ENCODE results near the gene POFUT1.
"Not testable (repeated sequence)": the region's sequence is repeated elsewhere in the genome, so short reads cannot be mapped to it uniquely, and the experiment has no call there.

Gene POFUT1

DNA sequence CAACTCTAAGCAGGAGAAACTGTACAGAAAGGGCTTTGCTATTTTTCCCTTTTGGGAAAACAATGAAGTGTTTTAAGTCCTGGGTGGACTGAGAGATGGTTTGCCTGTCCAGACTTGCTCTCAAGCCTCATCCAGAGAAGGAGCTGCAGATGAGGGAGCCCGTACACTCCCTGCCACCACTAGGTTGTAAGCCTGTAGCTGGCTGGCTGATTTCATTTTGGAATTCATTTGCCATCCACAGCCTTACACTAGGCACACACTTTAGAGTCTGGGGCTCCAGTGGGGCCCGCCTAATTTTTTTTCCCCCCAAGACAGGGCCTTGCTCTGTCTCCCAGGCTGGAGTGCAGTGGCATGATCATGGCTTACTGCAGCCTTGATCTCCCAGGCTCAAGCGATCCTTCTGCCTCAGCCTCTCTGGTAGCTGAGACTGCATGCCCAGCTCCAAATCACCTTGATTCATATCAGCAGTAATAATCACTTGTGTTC lies 28.4 kb downstream of the POFUT1 start:
- no peak for DNase-seq (ENCODE audit: low spot score)

DNA sequence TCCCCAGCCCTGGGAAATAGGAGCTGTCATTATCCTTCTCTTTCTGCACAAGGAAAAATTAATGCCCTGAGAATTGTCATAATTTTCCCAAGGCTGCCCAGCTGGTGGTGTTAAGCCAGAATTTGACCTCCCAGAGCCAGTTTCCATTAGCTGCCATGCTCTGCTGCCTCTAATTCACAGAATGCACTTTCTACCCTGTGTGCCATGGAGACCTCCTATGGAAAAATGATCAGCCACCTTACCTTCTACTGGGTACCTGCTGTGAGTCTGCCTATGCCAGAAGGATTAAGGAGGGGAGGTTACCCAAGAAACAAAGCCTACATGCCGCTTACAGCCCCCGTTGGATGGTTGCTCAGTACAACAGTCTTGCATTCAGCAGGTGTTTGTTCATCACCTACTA lies 29.1 kb downstream of the POFUT1 start:
- no peak for DNase-seq (ENCODE audit: low spot score)

DNA sequence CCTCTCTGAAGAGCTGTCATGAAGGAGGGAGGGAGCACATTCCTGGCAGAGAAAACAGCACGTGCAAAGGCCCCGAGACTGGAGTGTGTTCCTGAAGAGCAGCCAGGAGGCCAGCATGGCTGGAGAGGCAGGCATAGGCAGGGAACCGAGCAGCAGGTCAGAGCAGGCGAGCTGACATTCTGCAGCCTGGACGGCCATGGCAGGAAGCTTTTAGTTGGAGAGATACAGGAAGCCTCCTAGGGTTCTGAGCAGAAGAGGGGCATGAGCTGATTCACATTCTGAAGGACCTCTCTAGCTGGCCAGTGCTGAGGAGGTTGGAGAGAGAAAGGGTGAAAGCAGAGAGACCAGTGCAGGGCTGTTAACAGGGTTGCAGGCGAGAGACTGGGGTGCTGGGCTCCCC lies 29.7 kb downstream of the POFUT1 start:
- DNase-seq (ENCODE audit: low spot score) = no peak

DNA sequence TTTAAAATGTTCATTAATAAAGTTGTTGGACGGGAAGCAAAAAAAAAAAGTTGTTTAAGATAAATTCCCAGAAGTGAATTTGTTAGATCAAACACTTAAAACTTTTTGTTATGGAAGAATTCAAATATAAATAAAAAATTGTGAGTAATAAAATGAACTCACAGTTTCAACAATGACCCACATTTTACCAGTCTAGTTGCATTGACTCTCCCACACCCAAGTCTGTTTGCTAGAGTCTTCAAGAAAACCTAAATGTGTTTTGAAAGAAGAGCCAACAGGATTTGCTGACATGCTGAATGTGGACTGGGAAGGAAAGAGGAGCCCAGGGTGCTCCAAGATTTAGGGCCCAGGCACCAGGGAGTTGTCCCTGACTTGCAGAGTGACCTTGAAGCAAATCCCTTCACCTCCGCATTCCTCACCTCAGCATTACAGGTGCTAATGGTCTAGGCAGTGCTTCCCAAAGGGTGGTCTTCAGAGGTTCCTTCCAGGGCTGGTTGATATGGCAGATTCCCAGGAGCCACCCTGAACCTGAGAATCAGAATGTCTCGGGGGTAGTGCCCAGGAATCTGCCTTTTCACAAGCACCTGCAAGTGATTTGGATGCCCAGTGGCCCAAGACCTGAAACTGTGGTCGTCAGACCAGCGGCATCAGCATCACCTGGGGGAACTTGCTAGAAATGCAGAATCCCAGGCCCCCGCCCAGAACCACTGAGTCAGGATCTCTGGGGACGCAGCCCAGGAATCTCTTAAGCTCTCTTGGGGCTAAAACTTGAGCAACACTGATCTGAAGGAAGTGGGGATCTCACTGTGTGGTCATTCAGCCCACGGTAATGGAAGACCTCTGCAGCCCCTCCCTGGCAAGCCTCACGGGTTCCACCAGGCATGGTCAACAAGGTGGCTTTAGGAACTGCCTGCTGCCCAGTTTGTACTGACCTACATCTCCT lies 31.1 kb downstream of the POFUT1 start:
- no peak for DNase-seq (ENCODE audit: low spot score)

DNA sequence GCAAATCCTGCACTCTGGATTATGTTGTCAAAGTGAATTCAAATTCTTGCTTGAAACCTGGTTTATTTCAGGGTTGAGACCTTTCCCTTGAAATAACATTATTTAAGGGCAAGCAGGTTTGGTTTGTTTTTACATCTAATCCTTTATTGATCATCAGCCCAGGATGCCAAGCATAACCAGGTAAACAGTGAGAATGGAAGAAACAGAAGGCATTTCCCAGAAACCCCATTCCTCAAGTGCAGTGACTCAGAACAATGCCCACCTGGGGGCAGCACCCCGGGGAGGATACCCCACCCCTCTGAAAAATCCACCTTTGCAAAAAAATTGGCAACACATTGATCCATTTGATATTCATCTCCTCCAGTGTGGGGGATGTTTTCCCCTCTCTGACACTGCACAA lies 32.5 kb downstream of the POFUT1 start:
- DNase-seq (ENCODE audit: low spot score) = no peak

DNA sequence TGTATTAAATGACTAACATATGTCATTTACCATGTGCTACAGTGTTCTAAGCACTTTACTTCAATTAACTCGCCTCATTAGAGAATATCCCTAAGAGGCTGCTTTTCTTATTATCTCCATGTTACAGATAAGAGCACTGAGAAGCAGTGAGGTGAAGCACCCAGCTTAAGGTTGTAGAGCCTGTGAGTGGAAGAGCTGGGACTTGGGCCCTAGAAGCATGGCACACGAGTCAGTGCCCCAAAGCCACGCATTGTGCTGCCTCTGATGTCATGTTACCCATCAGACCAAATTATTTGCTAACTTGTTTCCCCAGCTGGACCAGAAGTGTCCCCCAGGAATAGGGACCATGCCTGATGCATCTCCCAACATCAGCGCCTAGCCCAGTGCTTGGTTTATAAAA lies 34.1 kb downstream of the POFUT1 start:
- no peak for DNase-seq (ENCODE audit: low spot score)

DNA sequence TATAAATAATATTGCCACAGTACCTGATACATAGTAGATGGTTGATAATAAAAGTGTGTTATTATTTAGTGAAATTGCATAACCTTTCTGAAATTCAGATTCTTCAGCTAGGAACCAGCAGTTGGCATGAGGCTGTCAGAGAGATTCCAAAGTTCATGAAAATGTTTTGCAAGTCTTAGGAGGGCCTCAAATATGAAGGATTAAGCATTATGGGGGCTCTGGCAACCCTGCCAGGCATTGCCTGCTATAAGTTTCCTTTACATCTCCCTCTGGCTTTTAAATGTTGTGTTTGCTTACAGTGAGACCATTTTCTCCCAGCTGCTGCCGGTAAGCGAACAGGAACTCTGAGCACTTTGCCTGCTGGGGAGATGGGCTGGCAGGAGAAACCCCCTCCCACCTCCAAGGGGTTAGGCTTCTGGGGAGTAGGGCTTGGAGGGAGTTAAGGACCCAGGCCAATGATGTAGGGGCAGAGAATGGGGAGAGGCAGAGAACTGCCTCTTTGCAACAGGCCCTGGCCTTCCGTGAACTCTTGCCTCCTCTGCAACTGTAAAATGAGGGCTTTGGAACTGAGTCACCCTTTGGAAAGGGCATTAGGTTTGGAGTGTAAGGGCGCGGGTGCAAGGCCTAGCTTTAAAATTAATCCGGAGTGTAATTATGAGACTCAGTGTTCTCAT lies 36.6 kb downstream of the POFUT1 start:
- no peak for DNase-seq (ENCODE audit: low spot score)

DNA sequence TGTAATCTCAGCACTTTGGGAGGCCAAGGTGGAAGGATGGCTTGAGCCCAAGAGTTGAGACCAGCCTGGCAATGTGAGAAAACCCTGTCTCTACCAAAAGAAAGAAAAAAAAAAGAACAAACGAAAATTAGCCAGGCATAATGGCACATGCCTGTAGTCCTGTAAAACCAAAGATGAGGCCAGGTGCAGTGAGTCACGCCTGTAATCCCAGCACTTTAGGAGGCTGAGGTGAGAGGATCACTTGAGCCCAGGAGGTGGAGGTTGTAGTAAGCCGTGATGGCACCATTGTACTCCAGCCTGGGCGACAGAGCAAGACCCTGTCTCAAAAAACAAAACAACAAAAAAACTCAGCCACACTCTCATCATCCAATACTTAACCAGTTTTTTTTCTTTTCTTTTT lies 37.3 kb downstream of the POFUT1 start:
- DNase-seq (ENCODE audit: low spot score) = no peak

DNA sequence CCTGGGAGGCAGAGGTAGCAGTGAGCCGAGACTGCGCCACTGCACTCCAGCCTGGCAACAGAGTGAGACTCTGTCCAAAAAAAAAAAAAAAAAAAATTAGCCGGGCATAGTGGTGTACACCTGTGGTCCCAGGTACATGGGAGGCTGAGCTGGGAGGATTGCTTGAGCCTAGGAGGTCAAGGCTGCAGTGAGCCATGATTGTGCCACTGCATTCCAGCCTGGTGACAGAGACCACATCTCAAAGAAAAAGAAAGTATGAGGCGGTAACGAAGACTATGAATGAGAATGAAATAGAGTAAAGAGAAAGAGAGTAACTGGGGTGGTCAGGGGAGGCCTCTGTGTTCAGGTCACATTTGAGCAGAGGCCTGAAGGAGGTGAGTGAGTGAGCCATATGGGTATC lies 38.5 kb downstream of the POFUT1 start:
- not testable (repeated sequence) for DNase-seq (ENCODE audit: low spot score)

DNA sequence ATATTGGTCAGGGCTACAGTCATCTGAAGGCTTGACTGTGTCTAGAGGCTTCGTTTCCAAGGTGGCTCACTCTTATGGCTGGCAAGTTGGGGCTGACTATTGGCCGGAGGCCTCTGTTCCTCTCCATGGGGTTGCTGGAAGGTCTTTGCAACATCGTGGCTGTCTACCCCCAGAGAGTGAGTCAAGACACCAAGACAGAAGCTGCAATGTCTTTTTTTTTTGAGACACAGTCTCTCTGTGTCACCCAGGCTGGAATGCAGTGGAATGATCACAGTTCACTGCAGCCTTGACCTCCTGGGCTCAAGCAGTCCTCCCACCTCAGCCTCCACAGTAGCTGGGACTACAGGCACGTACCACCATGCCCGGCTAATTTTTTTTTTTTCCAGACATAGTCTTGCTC lies 40.4 kb downstream of the POFUT1 start:
- no peak for DNase-seq (ENCODE audit: low spot score)

DNA sequence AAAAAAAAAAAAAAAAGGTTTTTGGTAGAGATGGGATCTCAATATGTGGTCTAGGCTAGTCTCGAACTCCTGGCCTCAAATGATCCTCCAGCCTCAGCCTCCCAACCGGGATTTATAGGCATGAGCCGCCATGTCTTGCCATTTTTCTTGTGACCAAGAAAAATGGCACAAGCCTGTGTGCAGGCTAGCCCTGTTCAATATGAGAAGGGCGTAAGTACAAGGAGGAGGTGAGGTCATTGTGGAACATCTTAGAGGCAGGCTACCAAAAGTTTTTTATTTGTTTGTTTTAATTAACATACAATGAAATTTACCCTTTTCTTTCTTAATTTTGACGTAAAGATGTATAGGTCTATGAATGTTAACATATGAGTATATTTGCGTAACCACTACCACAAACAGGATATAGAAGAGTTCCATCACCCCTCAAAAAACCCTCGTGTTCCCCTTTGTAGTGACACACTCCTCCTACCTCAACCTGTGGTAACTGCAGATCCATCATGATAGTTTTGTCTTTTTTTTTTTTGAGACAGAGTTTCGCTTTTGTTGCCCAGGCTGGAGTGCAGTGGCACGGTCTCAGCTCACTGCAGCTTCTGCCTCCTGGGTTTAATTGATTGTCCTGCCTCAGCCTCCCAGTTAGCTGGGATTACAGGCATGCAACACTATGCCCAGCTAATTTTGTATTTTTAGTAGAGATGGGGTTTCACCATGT lies 41.5 kb downstream of the POFUT1 start:
- no peak for DNase-seq (ENCODE audit: low spot score)

DNA sequence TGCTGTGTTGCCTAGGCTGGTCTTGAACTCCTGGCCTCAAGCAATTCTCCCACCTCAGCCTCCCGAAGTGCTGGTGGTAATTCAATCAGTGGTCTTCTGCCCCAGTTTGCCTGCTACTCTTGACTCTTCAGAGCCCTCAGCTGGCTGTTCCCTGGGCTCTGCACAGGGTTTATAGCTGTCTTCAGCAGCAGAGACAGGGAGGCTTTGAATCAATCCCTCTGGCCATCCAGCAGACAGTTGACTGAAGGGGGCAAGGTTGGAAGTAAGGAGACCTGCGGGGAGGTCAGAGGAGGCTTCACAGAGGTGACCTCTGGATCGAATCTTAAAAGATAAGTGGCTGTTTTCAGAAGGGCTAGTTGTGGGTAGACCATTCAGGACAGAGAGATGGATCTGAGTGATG lies 43.8 kb downstream of the POFUT1 start:
- no peak for DNase-seq (ENCODE audit: low spot score)

DNA sequence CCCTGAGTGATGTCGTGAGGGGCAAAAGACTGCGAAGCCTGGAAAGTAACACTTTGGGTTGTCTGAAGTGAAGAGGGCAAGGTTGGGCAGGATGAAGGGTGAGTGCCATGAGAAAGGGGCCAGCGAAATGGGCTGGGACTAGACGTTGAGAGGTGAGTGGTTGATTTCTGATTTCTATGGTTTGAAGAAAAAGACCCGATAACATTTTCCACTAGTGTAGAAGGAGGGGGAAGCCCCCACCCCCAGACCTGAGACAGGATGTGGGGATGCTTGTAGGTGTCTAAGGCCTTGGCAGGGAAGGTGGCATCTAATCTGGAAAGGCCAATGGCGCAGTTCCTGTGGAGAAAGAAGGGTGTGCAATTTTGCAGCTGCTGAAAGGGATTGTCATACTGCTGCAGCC lies 44.5 kb downstream of the POFUT1 start:
- no peak for DNase-seq (ENCODE audit: low spot score)

DNA sequence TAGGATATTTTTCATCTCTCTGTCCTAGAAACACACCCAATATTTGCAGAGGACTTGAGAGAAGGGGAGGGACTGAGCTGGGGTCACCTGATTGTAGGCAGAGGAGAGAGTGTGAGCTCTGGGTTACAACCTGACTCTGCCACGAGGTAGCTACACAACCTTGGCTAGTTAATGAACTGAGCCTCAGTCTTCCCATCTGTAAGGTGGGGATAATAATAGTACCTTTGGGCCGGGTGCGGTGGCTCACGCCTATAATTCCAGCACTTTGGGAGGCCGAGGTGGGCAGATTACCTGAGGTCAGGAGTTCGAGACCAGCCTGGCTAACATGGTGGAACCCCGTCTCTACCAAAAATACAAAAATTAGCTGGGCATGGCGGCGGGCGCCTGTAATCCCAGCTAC lies 53.3 kb downstream of the POFUT1 start:
- not testable (repeated sequence) for DNase-seq (ENCODE audit: low spot score)

DNA sequence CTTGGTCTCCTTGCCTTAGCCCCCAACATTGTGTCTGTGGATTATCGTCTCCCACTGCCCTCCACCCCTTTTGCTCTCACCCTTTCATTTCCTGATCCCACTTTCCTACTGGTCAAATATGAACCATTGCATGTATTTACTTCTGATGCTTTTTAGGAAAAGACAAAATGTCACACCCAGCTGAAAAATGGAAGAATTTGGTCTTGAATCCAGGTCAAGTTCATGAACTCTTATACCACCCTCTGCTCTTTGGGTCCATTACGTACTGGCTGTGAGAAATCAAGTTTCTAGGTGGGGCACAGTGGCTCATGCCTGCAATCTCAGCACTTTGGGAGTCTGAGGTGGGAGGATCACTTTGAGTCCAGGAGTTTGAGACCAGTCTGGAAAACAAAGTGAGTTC lies 54.0 kb downstream of the POFUT1 start:
- no peak for DNase-seq (ENCODE audit: low spot score)

DNA sequence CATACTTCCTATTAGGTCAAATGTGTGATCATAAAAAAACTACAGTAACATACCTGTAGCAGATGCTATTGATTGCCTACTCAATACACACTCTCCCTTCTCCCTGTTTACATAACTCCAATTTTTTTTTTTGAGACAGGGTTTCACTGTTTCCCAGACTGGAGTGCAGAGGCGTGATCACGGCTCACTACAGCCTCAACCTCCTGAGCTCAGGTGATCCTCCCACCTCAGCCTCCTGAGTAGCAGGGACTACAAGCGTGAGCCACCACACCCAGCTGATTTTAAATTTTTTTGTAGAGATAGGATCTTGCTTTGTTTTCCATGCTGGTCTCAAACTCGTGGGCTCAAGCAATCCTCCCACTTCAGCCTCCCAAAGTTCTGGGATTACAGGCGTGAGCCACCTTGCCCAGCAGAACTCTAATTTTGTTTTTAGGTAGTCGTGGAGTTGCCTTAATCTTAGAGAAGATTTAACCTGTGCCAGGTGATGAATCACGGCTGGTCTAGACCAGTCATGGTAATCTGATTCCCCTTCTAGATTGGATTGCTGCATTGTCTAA lies 55.8 kb downstream of the POFUT1 start:
- DNase-seq (ENCODE audit: low spot score) = no peak

DNA sequence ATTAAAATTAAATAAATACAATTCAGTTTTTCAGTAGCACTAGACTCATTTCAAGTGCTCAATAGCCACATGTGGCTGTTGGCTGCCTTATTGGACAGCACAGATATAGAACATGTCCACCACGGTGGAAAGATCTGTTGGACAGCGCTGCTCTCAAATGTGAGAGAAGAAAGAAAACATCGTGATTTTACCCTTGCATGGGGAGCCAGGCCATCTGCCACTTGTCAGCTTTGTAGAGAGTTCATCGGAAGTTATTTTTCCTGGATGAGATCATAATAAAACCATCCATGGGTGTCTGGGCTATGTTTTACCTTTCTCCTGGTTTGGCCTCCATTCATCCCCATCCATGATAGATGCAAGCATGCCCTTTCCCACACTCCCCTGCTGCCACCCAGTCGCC lies 63.9 kb downstream of the POFUT1 start:
- DNase-seq (ENCODE audit: low spot score) = no peak

DNA sequence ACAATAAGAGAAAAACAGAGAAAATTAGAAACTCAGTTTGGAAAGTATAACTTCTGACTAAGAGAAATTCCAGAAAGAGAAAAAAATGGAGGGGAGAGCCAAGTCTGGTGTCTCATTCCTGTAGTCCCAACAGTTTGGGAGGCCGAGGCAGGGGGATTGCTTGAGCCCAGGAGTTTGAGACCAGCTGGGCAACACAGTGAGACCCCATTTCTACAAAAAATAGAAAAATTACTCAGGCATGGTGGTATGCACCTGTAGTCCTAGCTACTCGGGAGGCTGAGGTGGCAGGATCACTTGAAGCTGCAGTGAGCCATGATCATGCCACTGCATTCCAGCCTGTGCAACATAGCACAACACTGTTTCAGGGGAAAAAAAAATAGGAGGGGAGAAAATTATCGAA lies 66.7 kb downstream of the POFUT1 start:
- DNase-seq (ENCODE audit: low spot score) = no peak

DNA sequence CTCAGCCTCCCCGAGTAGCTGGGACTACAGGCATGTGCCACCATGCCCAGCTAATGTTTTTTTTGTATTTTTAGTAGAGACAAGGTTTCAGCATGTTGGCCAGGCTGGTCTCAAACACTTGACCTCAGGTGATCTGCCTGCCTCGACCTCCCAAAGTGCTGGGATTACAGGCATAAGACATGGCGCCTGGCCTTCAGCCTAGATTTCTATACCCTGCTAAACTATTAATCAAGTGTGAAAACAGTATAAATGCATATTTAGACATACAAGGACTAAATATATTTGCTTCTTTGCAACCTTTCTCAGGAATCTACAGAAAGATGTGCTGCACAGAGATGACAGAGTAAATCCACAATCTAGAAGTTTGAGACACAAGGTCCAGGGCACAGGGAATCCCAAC lies 67.5 kb downstream of the POFUT1 start:
- not testable (repeated sequence) for DNase-seq (ENCODE audit: low spot score)

DNA sequence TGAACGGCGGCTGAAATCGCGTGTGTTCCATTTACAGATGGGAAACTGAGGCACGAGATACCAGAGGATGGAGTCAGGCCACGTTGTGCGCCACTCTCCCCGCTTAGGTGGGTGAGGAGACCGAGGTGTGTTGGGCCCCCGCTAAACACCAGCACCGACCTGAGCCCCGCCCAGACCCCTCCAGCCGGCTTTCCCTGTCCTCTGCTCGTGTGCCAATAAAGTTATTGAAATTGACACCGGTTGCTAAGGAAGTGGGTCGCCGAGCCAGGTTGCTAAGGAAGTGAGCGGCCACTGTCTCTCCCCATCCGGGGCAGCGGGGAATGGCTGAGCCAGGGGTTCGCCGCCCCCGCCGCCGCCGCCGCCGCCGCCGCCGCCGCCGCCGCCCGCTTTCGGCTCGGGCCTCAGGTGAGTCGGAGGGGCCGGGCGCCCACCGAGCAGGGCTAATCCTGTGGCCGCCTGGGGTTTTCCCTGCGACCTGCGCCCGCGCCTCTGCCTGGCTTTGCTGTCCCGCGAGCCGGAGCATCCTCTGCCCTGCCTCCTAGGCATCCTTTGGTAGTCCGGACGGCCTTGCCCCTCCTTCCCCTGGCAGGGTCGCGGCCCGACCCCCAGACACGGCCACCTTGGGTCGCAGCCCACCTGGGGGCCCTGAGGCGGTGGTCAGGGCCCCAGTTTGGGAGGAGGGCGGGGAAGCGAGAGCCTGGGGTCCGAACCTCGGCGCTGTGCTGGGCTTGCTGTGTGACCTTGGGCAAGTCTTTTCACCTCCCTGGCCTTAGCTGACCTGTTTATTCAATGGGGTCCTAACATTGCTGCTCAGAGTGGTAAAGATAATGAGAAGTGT lies 69.9 kb downstream of the POFUT1 start, which contains the start of gene KIF3B:
Gene KIF3B, plus strand, starts transcription at position 291 of the 838 bp plus-strand sequence. CDS start 32,127 bp downstream, outside the sequence.
- peak; percentile 77 for DNase-seq (ENCODE audit: low spot score)

DNA sequence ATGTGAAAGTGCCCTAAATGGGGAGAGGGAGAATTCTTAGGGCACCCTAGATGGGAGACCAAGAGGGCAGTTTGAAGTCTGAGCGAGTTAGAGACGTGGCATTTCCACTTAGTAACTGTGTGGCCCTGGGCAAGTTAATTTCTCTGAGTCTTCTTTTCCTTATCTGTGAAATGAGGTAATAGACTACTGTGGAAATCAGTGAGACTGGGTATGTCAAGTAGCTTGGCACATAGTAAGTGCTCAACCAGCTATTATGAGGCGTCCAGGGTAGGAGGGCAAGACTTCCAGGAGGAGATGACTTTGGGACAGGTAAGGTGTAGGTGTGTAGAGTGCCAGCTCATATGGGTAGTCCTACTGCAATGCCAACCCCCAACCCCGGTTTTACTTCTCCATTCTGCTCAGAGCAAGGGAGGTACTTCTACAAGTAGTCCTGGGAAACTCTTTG lies 70.5 kb downstream of the POFUT1 start:
- no peak for DNase-seq (ENCODE audit: low spot score)

Data from globus pallidus (tissue), 1 donor.